ENCODE measurements around the gene PYGB.

DNA sequence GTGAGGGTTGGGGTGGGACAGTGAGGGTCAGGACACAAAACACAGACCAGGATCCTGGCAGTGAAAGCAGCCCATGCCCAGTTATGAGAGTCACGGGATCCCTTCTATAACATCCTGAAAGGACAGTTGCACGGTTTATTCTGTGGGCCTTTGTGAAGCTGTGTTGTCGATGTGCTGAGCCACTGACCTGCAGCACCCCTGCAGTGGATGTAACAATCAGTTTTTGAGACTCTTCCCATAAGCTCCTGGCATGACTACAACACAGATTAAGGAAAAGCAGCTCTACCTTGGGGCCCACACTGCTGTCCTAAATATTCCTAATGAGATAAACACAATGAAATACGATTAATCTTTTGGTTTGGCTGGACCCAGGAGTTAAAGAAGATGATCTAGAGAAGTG, 3.7 kb downstream of the PYGB start:
- TF ChIP-seq, protein P1, sequence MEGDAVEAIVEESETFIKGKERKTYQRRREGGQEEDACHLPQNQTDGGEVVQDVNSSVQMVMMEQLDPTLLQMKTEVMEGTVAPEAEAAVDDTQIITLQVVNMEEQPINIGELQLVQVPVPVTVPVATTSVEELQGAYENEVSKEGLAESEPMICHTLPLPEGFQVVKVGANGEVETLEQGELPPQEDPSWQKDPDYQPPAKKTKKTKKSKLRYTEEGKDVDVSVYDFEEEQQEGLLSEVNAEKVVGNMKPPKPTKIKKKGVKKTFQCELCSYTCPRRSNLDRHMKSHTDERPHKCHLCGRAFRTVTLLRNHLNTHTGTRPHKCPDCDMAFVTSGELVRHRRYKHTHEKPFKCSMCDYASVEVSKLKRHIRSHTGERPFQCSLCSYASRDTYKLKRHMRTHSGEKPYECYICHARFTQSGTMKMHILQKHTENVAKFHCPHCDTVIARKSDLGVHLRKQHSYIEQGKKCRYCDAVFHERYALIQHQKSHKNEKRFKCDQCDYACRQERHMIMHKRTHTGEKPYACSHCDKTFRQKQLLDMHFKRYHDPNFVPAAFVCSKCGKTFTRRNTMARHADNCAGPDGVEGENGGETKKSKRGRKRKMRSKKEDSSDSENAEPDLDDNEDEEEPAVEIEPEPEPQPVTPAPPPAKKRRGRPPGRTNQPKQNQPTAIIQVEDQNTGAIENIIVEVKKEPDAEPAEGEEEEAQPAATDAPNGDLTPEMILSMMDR (IDR thresholded peaks at IDR 0.05), result no peak
- no peak for TF ChIP-seq POLR2A (IDR thresholded peaks at IDR 0.05)

Data from thyroid gland (tissue), 4 donors.